Measurements from ENCODE around the gene MYL2.

DNA sequence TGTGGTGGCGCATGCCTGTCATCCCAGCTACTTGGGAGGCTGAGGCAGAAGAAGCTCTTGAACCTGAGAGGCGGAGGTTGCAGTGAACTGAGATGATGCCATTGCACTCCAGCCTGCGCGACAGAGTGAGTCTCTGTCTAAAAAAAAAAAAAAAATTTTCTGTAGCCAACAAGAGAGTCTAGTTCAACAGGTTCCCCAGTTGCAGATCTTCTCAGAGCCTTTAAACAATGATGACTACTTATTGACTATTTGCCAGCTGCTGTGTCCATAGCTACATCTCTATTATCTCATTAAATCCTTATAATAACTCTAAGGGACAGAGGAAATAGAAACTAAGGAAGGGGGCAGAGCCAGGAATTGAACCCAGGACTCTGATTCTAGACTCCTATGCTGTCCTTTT lies 15.2 kb upstream of the MYL2 start:
- no peak for TF ChIP-seq RAD21 (conservative IDR thresholded peaks at IDR 0.05)
- no peak for TF ChIP-seq CTCF (IDR thresholded peaks at IDR 0.05; ENCODE audit: poor library complexity, severe bottlenecking)
- no peak for TF ChIP-seq POLR2AphosphoS5 (IDR thresholded peaks at IDR 0.05)
- no peak for TF ChIP-seq EP300 (conservative IDR thresholded peaks at IDR 0.05; ENCODE audit: poor library complexity, severe bottlenecking)
- no peak for TF ChIP-seq EZH2 (IDR thresholded peaks at IDR 0.05; ENCODE audit: borderline replicate concordance, insufficient read depth, low read length, poor library complexity, severe bottlenecking)

Measured in neural cell (in vitro differentiated cells).